Fibroblast of mammary gland (primary cell): ENCODE data around the gene MFN2.

Experiments
- DNase-seq: peaks from one replicate; pipeline ENCODE4 v3.0.0-alpha.2; 2010; ENCODE audit warnings: low read depth
- H3K4me3 ChIP-seq: 2 replicates; pipeline ENCODE4 v1.5.1; 2011; ENCODE audit warnings: low read depth, mild to moderate bottlenecking, low read length, moderate library complexity; ENCODE audit not compliant: control insufficient read depth
- TF ChIP-seq, protein P1 (sequence below): conservative IDR thresholded peaks from 2 replicates; pipeline ENCODE4 v1.5.1; 2011; ENCODE audit warnings: low read depth, low read length, inconsistent platforms; ENCODE audit not compliant: control insufficient read depth, insufficient read depth

The MFN2 gene

DNA sequence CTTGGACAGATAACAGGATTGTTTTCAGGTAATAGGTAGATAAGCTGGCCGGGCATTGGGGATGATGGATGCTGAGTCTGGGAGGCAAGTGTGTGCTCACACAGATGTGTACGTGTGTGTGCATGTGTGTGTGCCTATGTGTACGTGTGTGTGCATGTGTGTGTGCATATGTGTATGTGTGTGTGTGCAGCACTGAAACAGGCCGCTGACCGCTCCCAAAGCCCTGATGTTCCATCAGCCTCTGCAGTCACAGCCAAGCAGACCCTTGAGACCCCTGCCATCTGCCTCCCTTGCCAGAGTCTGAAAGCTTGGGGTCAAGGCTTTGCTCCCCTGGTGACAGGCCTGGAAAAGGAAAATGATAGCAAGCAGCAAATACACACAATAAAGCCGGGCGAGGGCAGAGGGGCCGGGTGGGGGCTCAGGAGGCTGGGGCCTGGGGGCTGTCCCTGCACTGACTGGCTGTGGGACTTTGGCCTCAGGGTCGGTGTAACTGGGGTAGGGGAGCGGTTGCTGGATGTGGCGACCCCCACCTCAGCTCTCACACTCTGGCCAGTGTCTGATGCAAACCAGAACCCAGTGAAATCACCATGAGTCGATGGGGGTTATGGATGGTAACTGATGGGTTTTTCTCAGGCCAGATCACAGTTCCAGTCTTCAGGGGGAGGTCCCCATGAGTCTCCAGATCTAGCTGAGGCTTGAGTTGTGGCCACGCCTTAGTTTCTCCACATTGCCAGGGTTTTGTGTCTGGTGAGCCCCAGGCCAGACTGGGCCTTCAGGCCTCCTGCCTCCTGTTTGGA is 73.7 kb downstream of the MFN2 start:
- DNase-seq = no peak
- TF ChIP-seq, protein P1, sequence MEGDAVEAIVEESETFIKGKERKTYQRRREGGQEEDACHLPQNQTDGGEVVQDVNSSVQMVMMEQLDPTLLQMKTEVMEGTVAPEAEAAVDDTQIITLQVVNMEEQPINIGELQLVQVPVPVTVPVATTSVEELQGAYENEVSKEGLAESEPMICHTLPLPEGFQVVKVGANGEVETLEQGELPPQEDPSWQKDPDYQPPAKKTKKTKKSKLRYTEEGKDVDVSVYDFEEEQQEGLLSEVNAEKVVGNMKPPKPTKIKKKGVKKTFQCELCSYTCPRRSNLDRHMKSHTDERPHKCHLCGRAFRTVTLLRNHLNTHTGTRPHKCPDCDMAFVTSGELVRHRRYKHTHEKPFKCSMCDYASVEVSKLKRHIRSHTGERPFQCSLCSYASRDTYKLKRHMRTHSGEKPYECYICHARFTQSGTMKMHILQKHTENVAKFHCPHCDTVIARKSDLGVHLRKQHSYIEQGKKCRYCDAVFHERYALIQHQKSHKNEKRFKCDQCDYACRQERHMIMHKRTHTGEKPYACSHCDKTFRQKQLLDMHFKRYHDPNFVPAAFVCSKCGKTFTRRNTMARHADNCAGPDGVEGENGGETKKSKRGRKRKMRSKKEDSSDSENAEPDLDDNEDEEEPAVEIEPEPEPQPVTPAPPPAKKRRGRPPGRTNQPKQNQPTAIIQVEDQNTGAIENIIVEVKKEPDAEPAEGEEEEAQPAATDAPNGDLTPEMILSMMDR = no peak
- no peak overlapping the region for H3K4me3 ChIP-seq

GRCh38 chr1:12055259-12055658 is 75.0 kb downstream of the MFN2 start:
- TF ChIP-seq, protein P1 = no peak
- DNase-seq = no peak

DNA sequence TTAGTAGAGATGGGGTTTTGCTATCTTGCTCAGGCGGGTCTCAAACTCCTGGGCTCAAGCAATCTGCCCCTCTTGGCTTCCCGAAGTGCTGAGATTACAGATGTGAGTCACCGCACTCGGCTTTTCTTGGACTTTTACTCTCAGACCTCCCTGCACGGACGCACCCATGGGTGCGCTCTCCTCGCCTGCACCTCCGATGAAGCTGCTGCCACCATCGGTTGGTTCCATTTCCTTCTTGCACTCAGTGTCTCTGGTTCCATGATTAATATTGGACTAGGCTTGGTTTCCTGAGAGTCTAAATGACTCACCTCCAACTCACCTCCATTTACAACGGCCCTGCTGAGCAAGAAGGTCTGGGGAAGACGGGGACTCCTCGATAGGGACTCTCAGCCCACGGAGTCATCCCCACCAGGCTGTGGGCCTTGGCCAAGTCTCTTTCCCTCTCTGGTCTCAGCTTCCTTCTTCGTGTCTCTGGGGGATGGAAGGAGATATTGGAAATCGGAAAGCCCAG is 76.1 kb downstream of the MFN2 start:
- TF ChIP-seq, protein P1 = no peak
- no peak for DNase-seq
- H3K4me3 ChIP-seq = no peak overlapping the region

More at GRCh38 chr1:12055259-12055658, 75.0 kb downstream of the MFN2 start:
- no peak overlapping the region for H3K4me3 ChIP-seq

- TF ChIP-seq, protein P1 = no peak
- H3K4me3 ChIP-seq = no peak overlapping the region
- DNase-seq = no peak
Observed at GRCh38 chr1:12057382-12057781, 77.1 kb downstream of the MFN2 start.

DNA sequence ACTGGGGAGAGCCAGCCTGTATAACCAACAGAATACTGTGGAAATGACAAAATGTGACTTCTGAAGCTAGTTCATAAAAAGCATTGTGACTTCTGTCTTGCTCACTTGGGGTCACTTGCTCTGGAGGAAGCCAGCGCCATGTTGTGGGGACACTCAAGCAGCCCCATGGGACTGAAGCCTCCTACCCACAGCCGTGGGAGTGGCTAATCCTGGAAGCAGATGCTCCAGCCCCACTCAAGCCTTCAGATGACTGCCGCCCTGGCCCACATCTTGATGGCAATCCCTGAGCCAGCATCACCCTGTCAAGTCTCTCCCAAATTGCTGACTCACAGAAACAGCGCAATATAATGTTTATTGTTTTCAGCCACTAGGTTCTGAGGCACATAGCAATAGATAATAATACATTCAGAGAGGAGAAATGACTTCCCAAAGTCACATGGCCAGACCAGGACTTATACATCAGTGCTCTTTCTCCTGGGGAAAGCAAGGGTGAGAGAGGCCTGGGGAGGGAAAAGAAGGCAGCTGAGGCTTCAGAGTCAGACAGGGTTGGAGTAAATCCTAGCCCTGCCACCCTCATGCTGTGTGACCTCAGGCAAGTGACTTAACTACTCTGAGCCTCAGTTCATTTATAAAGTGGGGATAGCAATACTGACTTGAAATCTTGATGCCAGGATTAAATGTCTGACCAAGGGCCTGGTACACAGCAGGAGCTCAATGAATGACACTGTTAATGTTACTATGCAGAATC is 77.9 kb downstream of the MFN2 start:
- TF ChIP-seq, protein P1 = no peak
- no peak for DNase-seq
- H3K4me3 ChIP-seq = no peak overlapping the region

DNA sequence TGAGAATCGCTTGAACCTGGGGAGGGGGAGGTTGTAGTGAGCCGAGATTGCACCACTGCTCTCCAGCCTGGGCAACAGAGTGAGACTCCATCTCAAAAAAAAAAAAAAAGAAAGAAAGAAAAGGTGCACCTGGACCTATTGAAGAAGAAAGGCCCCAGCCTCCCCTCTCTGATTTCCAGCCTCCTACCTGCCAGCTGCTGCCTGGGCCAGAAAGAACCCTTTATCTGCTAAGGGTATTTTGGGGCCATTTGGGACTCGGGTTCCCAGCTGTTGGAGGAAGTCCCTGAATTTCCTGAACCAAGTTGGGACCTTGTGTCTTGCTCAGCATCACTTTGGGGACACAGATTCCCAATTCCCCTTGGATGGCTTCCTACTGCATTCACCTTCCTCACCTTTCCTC is 79.0 kb downstream of the MFN2 start:
- no peak for DNase-seq
- TF ChIP-seq, protein P1 = no peak
- H3K4me3 ChIP-seq = no peak overlapping the region
